Right cardiac atrium (tissue), 5 donors: ENCODE measurements around the gene CAP2. TPM values are rescaled to one million over a fixed set of nuclear protein-coding genes. Genes with fewer than 3 reads are reported as not detected.

Experiments used
- ATAC-seq, 2 donors: fragments of 200-7000 bp; cut with Tn5 transposase; one replicate each; pipeline versions ENCODE4 v1.8.0 to v1.9.1; 2020; ENCODE audit warnings: moderate library complexity in 2 of 2, mild to moderate bottlenecking in 1 of 2
- DNase-seq, 3 donors: peaks; one replicate each; pipeline ENCODE4 v3.0.0-alpha.2; 2020
- H3K27ac ChIP-seq: one replicate; pipeline ENCODE4 v1.5.1; 2013; ENCODE audit warnings: mild to moderate bottlenecking, low read length, control low read depth, moderate library complexity
- H3K27me3 ChIP-seq: one replicate; pipeline ENCODE4 v1.6.1; 2013; ENCODE audit not compliant: control insufficient read depth, insufficient read depth
- H3K4me1 ChIP-seq: one replicate; pipeline ENCODE4 v1.6.1; 2013; ENCODE audit warnings: low read length; ENCODE audit not compliant: control insufficient read depth, insufficient read depth
- H3K4me3 ChIP-seq: one replicate; pipeline ENCODE4 v1.5.1; 2013; ENCODE audit warnings: low read length, control low read depth
- H3K9me3 ChIP-seq: one replicate; pipeline ENCODE4 v1.6.1; 2013; ENCODE audit warnings: low read length; ENCODE audit not compliant: control insufficient read depth
- WGBS: extraction: QIAGEN DNeasy Blood & Tissue Kit; methylation state at CpG from one replicate; pipeline ENCODE4 v1.1.7; 2013; 5-methylcytosine and 5-hydroxymethylcytosine counted together
- intact Hi-C, 4 donors: fragments of 100-400 bp; cut with DNase I; formaldehyde crosslinking; loops; one replicate each; pipeline versions ENCODE4 v1.11.0 to v1.14.0; 2022 to 2023
- polyA plus RNA-seq: library from polyadenylated mRNA; stranded (reverse); fragments of 200-250 nt; gene quantifications from one replicate; pipeline ENCODE4 v1.2.3, GENCODE V29; 2013
- total RNA-seq, 4 donors: library from RNA; stranded (reverse); fragmentation: NEBNext Ultra II Directional; extraction: Animal tissue kit (Norgen Biotek cat#: 25700); gene quantifications; one replicate each; pipeline ENCODE4 v1.2.1, GENCODE V29; 2021
- donor health status: healthy with polysubstance abuse.
- donor health status: DM: no; HTN: yes; CAD: no.
- donor health status: DM: no; HTN: no; CAD: no.
- donor health status: DM: no; HTN: yes; CAD: no; lungs with severe emphysema.
- donor health status: DM: yes; HTN: yes; CAD: no.

Gene CAP2
- total and polyA plus RNA-seq, 5 donors, result 66.1 to 127 (median 100) TPM

DNA sequence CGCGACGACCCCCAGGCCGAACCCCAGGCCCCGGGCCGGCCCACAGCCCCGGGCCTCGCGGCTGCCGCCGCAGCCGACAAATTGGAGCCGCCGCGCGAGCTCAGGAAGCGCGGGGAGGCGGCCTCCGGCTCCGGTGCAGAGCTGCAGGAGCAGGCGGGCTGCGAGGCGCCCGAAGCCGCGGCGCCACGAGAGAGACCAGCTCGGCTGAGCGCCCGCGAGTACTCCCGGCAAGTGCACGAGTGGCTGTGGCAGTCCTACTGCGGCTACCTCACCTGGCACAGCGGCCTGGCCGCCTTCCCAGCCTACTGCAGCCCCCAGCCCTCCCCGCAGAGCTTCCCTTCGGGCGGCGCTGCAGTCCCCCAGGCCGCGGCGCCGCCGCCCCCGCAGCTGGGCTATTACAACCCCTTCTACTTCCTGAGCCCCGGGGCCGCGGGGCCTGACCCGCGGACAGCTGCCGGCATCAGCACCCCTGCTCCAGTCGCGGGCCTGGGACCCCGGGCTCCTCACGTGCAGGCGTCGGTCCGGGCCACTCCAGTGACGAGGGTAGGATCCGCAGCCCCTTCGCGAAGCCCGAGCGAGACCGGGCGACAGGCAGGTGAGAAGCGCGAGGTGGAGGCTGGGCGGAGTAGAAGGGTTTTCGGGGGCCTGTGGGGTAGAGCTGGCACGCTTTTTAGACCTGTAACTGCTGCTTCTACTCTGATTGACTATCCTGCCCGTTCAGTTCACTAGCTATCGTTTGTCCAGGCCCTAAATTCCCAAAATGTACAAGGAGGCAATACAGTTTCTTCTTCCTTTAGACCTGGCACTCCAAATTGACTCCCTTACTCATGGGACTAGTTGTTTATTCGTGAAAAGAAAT, 207.4 kb downstream of the CAP2 start:
- Histone ChIP-seq H3K4me1 (no peaks in the 10 kb centered on the region), H3K27me3 (no peaks in the 10 kb centered on the region), H3K27ac (peak overlapping the region; percentile 87), H3K4me3 (peak overlapping the region; percentile 87), H3K9me3 (no peaks in the 10 kb centered on the region)
- intact Hi-C loops, result no loop called here
- ATAC-seq, result peak; percentile 71 to 74
- peak; percentile 49 to 84 (median 83) for DNase-seq
- WGBS, result under 1% methylated on average over 77 of the region's 77 CpGs

DNA sequence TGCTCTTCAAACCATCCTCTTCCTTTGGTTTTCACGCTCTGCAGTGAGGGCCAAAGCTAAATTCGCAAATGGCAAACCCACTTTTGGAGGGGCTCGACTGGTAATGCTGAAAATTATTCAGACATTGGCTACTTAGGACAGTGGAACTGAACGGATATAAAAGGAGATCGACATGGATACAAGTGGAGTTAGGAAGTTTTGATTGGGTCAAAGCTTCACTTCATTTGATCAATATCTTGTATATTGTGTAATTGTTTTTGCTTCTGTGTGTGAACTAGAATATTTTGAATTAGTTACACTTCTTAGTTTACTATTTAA, 207.9 kb downstream of the CAP2 start:
- DNase-seq, result no peak
- Histone ChIP-seq H3K27ac (peak overlapping the region; percentile 87), H3K4me3 (peak overlapping the region; percentile 87), H3K27me3 (no peaks in the 10 kb centered on the region), H3K9me3 (no peaks in the 10 kb centered on the region), H3K4me1 (no peaks in the 10 kb centered on the region)
- WGBS, result 6% methylated on average over 5 of the region's 5 CpGs
- no peak for ATAC-seq
- intact Hi-C loops, result no loop called here

DNA sequence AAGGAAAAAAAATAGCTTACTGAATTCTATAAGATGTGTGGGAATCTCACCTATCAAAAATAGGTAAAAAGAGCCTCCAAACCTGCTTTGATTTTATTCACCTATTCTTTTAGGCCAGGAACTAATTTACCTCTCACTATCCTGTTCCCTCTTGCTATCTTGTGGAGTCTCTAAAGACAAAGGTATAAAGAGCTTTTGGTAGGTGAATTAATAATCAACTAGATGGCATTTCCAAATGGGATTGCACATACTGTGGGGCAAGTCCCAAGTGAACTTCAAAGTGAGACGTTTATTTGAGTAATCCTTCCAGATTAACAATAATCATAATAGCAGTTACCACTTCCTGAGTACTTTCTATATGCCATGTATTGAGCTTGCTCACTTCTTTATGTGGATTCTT, 209.5 kb downstream of the CAP2 start:
- Histone ChIP-seq H3K4me3 (no peak overlapping the region), H3K27ac (no peak overlapping the region), H3K9me3 (no peaks in the 10 kb centered on the region), H3K4me1 (no peaks in the 10 kb centered on the region), H3K27me3 (no peaks in the 10 kb centered on the region)
- ATAC-seq (no peak), DNase-seq (no peak)
- WGBS, result 29% methylated on average over 1 of the region's 1 CpG
- intact Hi-C loops, result no loop called here

DNA sequence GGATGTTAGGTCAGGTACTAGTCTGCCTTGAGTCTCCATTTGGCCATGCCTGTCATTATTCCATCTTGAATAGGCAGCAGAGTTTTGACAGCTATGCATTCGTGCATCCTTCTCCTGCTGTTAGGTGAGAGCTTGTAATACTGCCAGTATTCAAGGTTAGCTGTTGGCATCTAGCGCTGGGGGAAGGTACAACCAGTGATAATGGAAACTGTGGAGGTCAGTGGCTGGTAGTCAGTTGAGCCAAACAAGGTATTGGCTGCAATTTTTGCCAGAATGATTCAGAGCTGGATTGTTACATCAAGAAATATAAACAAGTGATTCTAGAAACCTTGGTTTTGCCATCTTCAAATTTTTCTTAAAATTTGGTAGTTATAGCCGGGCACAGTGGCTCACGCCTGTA, 213.2 kb downstream of the CAP2 start:
- ATAC-seq (no peak), DNase-seq (no peak)
- intact Hi-C loops, result no loop called here
- H3K27ac ChIP-seq, result no peak overlapping the region
- H3K27me3 ChIP-seq, result no peaks in the 10 kb centered on the region
- H3K9me3 ChIP-seq, result no peaks in the 10 kb centered on the region
- no peak overlapping the region for H3K4me3 ChIP-seq
- WGBS, result 96% methylated on average over 4 of the region's 4 CpGs
- no peaks in the 10 kb centered on the region for H3K4me1 ChIP-seq

Other genes starting within 250 kb of the CAP2 start
- 100 to 1,000 TPM; 162 to 196 (median 178) TPM for gene RBM24, start 112.2 kb upstream of the CAP2 start, total RNA-seq
- gene RBM24, start 112.2 kb upstream of the CAP2 start, polyA plus RNA-seq, result 177 TPM
- gene FAM8A1, start 206.7 kb downstream of the CAP2 start, total RNA-seq, result 10 to 100 TPM; 19.9 to 21.5 (median 21.2) TPM
- 12.8 TPM for gene FAM8A1, start 206.7 kb downstream of the CAP2 start, polyA plus RNA-seq